Measurements from ENCODE around the gene TRMU. TPM values are rescaled to one million over a fixed set of nuclear protein-coding genes. Genes with fewer than 3 reads are reported as not detected.

TRMU gene
- total and polyA plus RNA-seq, 2 of the 4 experiments (the other 2 are of a cell fraction), result 19.0 to 36.4 TPM

DNA sequence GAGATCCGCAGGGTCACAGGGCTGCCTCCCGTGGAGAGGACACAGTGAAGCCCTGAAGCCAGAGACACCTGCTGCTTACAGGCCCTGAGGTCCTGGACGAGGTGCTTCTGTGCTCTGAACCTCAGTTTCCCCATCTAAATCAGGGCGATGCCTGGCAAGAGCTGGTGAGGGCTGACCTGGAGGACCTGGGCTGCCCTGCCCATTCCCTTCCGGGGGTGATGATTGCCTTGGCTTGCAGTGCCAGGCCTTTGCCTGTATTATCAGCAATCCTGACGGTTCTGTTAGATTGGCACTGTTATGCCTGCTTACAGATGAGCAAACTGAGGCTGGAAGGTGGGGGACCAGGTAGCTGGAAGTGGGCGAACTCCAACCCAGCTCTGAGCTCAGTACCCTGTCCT is 46.7 kb upstream of the TRMU start:
- Histone ChIP-seq H3K36me3 (ENCODE audit: control insufficient read depth, insufficient read depth, low read length) (peaks cover 63% of the 10 kb centered on the region), H3K9me1 (ENCODE audit: insufficient read depth, low read length) (0 out of 2 replicates have a peak, but pooled peaks cover 6% of the 10 kb centered on the region), H4K91ac (ENCODE audit: insufficient read depth, low read depth, low read length) (no peak overlapping the region), H2BK15ac (ENCODE audit: low read depth, low read length) (no peak overlapping the region), H3K27me3 (ENCODE audit: control insufficient read depth, insufficient read depth, low read length) (no peaks in the 10 kb centered on the region), H2BK120ac (ENCODE audit: low read depth, low read length) (no peak overlapping the region), H3K27ac (ENCODE audit: insufficient read depth, low read length) (no peak overlapping the region), H3K56ac (ENCODE audit: extremely low read depth, insufficient read depth, low read length) (no peak overlapping the region), H3K18ac (ENCODE audit: low read depth, low read length) (no peak overlapping the region), H2BK20ac (ENCODE audit: low read depth, low read length) (no peak overlapping the region), H2AK5ac (ENCODE audit: low read depth, low read length) (no peak overlapping the region), H3K4ac (ENCODE audit: low read depth, low read length) (no peak overlapping the region), H3K9me3 (ENCODE audit: control insufficient read depth, insufficient read depth, low read length) (no peaks in the 10 kb centered on the region), H3K79me1 (ENCODE audit: low read depth in 1 of 2, low read length in 2 of 2) (no peaks in the 10 kb centered on the region), H2BK5ac (ENCODE audit: low read depth, low read length, poor library complexity, severe bottlenecking) (no peak overlapping the region), H3K4me3 (ENCODE audit: insufficient read depth, low read depth, low read length) (no peak overlapping the region), H3K14ac (replicated peaks; ENCODE audit: low read depth, low read length) (no peak overlapping the region), H4K20me1 (ENCODE audit: insufficient read depth, low read length) (no peaks in the 10 kb centered on the region), H3K9ac (ENCODE audit: low read depth, low read length) (no peak overlapping the region), H2AK9ac (replicated peaks; ENCODE audit: low read depth, low read length, poor library complexity) (no peak overlapping the region), H4K5ac (ENCODE audit: low read depth, low read length) (no peak overlapping the region), H3K4me2 (ENCODE audit: low read depth, low read length) (no peak overlapping the region), H4K8ac (ENCODE audit: low read depth in 2 of 2, low read length in 2 of 2) (no peak overlapping the region), H3K23ac (ENCODE audit: low read depth, low read length) (no peak overlapping the region), H2AFZ (replicated peaks; ENCODE audit: low read length, poor library complexity) (no peak overlapping the region), H3K4me1 (ENCODE audit: control insufficient read depth, insufficient read depth, low read length) (no peaks in the 10 kb centered on the region)
- ChIA-PET POLR2A (ENCODE audit: unreplicated experiment) (no interaction called here), CTCF (no interaction called here)
- in situ Hi-C loops (cut with MboI; ENCODE audit: low sequenced_read_pairs) (no loop called here), intact Hi-C loops (cut with micrococcal nuclease) (no loop called here), dilution Hi-C loops (cut with HindIII; ENCODE audit: low sequenced_read_pairs, unreplicated experiment) (no loop called here)
- 75% methylated on average over 4 of the region's 7 CpGs; no CpG with 5 or more reads in 1 of the 2 experiments for WGBS, 2 experiments (ENCODE audit: extremely low coverage in 2 of 2, insufficient read length in 1 of 2)
- no peak for TF ChIP-seq RAD21 (IDR thresholded peaks at IDR 0.05; ENCODE audit: low read length)
- no peak for TF ChIP-seq FOS (IDR thresholded peaks at IDR 0.05; ENCODE audit: low read depth, low read length)
- TF ChIP-seq, protein P1, sequence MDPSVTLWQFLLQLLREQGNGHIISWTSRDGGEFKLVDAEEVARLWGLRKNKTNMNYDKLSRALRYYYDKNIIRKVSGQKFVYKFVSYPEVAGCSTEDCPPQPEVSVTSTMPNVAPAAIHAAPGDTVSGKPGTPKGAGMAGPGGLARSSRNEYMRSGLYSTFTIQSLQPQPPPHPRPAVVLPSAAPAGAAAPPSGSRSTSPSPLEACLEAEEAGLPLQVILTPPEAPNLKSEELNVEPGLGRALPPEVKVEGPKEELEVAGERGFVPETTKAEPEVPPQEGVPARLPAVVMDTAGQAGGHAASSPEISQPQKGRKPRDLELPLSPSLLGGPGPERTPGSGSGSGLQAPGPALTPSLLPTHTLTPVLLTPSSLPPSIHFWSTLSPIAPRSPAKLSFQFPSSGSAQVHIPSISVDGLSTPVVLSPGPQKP (IDR thresholded peaks at IDR 0.05; ENCODE audit: borderline replicate concordance, low read depth, low read length), result no peak
- no peak for TF ChIP-seq MAFK (IDR thresholded peaks at IDR 0.05; ENCODE audit: low read depth, low read length)
- no peak for TF ChIP-seq POLR2A (IDR thresholded peaks at IDR 0.05; ENCODE audit: low read depth, low read length)
- no peak for TF ChIP-seq BHLHE40 (IDR thresholded peaks at IDR 0.05; ENCODE audit: low read depth, low read length)
- TF ChIP-seq MAZ (IDR thresholded peaks at IDR 0.05; ENCODE audit: borderline replicate concordance, low read depth, low read length), result no peak
- no peak for TF ChIP-seq CEBPB (IDR thresholded peaks at IDR 0.05; ENCODE audit: low read depth, low read length)
- TF ChIP-seq RFX5 (IDR thresholded peaks at IDR 0.05; ENCODE audit: low read depth, low read length), result no peak
- TF ChIP-seq, protein P2, sequence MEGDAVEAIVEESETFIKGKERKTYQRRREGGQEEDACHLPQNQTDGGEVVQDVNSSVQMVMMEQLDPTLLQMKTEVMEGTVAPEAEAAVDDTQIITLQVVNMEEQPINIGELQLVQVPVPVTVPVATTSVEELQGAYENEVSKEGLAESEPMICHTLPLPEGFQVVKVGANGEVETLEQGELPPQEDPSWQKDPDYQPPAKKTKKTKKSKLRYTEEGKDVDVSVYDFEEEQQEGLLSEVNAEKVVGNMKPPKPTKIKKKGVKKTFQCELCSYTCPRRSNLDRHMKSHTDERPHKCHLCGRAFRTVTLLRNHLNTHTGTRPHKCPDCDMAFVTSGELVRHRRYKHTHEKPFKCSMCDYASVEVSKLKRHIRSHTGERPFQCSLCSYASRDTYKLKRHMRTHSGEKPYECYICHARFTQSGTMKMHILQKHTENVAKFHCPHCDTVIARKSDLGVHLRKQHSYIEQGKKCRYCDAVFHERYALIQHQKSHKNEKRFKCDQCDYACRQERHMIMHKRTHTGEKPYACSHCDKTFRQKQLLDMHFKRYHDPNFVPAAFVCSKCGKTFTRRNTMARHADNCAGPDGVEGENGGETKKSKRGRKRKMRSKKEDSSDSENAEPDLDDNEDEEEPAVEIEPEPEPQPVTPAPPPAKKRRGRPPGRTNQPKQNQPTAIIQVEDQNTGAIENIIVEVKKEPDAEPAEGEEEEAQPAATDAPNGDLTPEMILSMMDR (conservative IDR thresholded peaks at IDR 0.05; ENCODE audit: low read depth, low read length), result no peak
- TF ChIP-seq, protein P3, sequence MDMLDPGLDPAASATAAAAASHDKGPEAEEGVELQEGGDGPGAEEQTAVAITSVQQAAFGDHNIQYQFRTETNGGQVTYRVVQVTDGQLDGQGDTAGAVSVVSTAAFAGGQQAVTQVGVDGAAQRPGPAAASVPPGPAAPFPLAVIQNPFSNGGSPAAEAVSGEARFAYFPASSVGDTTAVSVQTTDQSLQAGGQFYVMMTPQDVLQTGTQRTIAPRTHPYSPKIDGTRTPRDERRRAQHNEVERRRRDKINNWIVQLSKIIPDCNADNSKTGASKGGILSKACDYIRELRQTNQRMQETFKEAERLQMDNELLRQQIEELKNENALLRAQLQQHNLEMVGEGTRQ (IDR thresholded peaks at IDR 0.05; ENCODE audit: low read depth, low read length), result no peak
- TF ChIP-seq NFE2L2 (IDR thresholded peaks at IDR 0.05; ENCODE audit: low read depth, low read length), result no peak
- TF ChIP-seq SMC3 (IDR thresholded peaks at IDR 0.05; ENCODE audit: low read depth, low read length), result no peak
- no TSS peak for BruUV-seq (replicated peaks)
- ATAC-seq (ENCODE audit: low read depth) (no peak), DNase-seq (no peak)
